Astrocyte (in vitro differentiated cells and primary cell): Measurements from ENCODE around the gene PTCH1.

Experiments
- CTCF ChIP-seq: IDR thresholded peaks from 2 replicates; pipeline ENCODE4 v1.5.1; 2011; ENCODE audit warnings: low read depth, mild to moderate bottlenecking, inconsistent platforms, low read length, moderate library complexity; ENCODE audit not compliant: insufficient read depth
- EZH2 ChIP-seq: IDR thresholded peaks from 2 replicates; pipeline ENCODE4 v1.6.1; 2012; ENCODE audit warnings: mild to moderate bottlenecking, low read length, inconsistent platforms; ENCODE audit not compliant: insufficient read depth

- TF ChIP-seq CTCF, result no peak
- no peak for TF ChIP-seq EZH2
These were observed 73.5 kb downstream of the PTCH1 start for GRCh38 chr9:95443301-95443700.
